HCT116 (cell line): ENCODE measurements around the gene SLC9A9.

ENCODE experiments used
- CTCF ChIP-seq, 3 experiments: fragments of 200-600 bp in 1 of 3; sonication (generic) in 1 of 3; IDR thresholded peaks in 2 of 3; conservative IDR thresholded peaks in 1 of 3; 2 replicates each; pipeline ENCODE4 v1.5.1; 2012 to 2017; ENCODE audit warnings: low read depth in 2 of 3, low read length in 2 of 3, antibody characterized with exemption in 1 of 3, borderline replicate concordance in 1 of 3, control low read depth in 1 of 3, mild to moderate bottlenecking in 1 of 3, mixed read lengths in 1 of 3, mixed run types in 1 of 3, moderate library complexity in 1 of 3; ENCODE audit not compliant: insufficient read depth in 1 of 3
- MAX ChIP-seq: IDR thresholded peaks from 2 replicates; pipeline ENCODE4 v1.6.1; 2012
- POLR2A ChIP-seq: IDR thresholded peaks from 2 replicates; pipeline ENCODE4 v1.7.0; 2011; ENCODE audit warnings: borderline replicate concordance; ENCODE audit not compliant: insufficient read depth, insufficient read length; ENCODE audit errors: extremely low read depth
- POLR2AphosphoS5 ChIP-seq: IDR thresholded peaks from 2 replicates; pipeline ENCODE4 v1.6.1; 2011; ENCODE audit warnings: mild to moderate bottlenecking, low read depth, low read length, moderate library complexity
- SP1 ChIP-seq: IDR thresholded peaks from 2 replicates; pipeline ENCODE4 v1.6.1; 2012; ENCODE audit warnings: low read depth

GRCh38 chr3:143824735-143825385 is 23.4 kb downstream of the SLC9A9 start:
- TF ChIP-seq POLR2A (no peak), CTCF (IDR thresholded peaks at IDR 0.05 in 2 of 3, conservative IDR thresholded peaks at IDR 0.05 in 1 of 3; ENCODE audit: borderline replicate concordance in 1 of 3, insufficient read depth in 1 of 3, low read depth in 2 of 3, low read length in 2 of 3) (no peak), POLR2AphosphoS5 (no peak), MAX (no peak), SP1 (no peak)
